SK-N-SH treated with all-trans-retinoic acid at 6 μM for 48 hours (cell line): ENCODE results near the gene KDM4C.

ENCODE experiments used
- CREB5 ChIP-seq: fragments of 250-450 bp; sonication (Bioruptor Pico); IDR thresholded peaks from 2 replicates; pipeline ENCODE4 v1.5.1; 2020; ENCODE audit warnings: low read depth, mild to moderate bottlenecking, moderate library complexity
- CSDC2 ChIP-seq: fragments of 250-450 bp; sonication (Bioruptor Pico); IDR thresholded peaks from 2 replicates; pipeline ENCODE4 v1.5.0; 2020; ENCODE audit warnings: mild to moderate bottlenecking, moderate library complexity
- ESRRG ChIP-seq: fragments of 250-450 bp; sonication (Bioruptor Pico); IDR thresholded peaks from 2 replicates; pipeline ENCODE4 v1.6.1; 2021; ENCODE audit warnings: mild to moderate bottlenecking
- ISL1 ChIP-seq: fragments of 250-450 bp; sonication (Bioruptor Pico); IDR thresholded peaks from 2 replicates; pipeline ENCODE4 v2.1.2; 2022; ENCODE audit warnings: mild to moderate bottlenecking, moderate library complexity
- OSR1 ChIP-seq: fragments of 250-450 bp; sonication (Bioruptor Pico); IDR thresholded peaks from 2 replicates; pipeline ENCODE4 v1.8.0; 2022; ENCODE audit warnings: moderate library complexity, mild to moderate bottlenecking, inconsistent platforms
- PATZ1 ChIP-seq: fragments of 250-450 bp; sonication (Bioruptor Pico); IDR thresholded peaks from 2 replicates; pipeline ENCODE4 v1.8.0; 2020; ENCODE audit warnings: mild to moderate bottlenecking, moderate library complexity, borderline replicate concordance
- PPARA ChIP-seq: fragments of 250-450 bp; sonication (Bioruptor Pico); IDR thresholded peaks from 2 replicates; pipeline ENCODE4 v1.5.0; 2020; ENCODE audit warnings: mild to moderate bottlenecking, borderline replicate concordance
- RARB ChIP-seq: fragments of 250-450 bp; sonication (Bioruptor Pico); IDR thresholded peaks from 2 replicates; pipeline ENCODE4 v1.8.0; 2021; ENCODE audit warnings: mild to moderate bottlenecking, moderate library complexity
- TCF4 ChIP-seq: fragments of 250-450 bp; sonication (Bioruptor Pico); IDR thresholded peaks from 2 replicates; pipeline ENCODE4 v1.8.0; 2021; ENCODE audit warnings: mild to moderate bottlenecking, moderate library complexity, borderline replicate concordance
- TOX ChIP-seq: fragments of 250-450 bp; sonication (Bioruptor Pico); IDR thresholded peaks from 2 replicates; pipeline ENCODE4 v1.8.0; 2021; ENCODE audit warnings: mild to moderate bottlenecking, moderate library complexity, borderline replicate concordance
- ZFP30 ChIP-seq: fragments of 450-650 bp; formaldehyde crosslinking; IDR thresholded peaks from 2 replicates; pipeline ENCODE4 v1.5.0; 2022; ENCODE audit warnings: mild to moderate bottlenecking, moderate library complexity
- ZNF70 ChIP-seq: fragments of 450-650 bp; formaldehyde crosslinking; IDR thresholded peaks from 2 replicates; pipeline ENCODE4 v1.5.0; 2020; ENCODE audit warnings: mild to moderate bottlenecking, moderate library complexity
- ZNF8 ChIP-seq: fragments of 450-650 bp; formaldehyde crosslinking; IDR thresholded peaks from 2 replicates; pipeline ENCODE4 v1.5.0; 2020; ENCODE audit warnings: mild to moderate bottlenecking, moderate library complexity

GRCh38 chr9:7071916-7072315 lies 314.1 kb downstream of the KDM4C start:
- TF ChIP-seq RARB (CRISPR knock-in tag) (no peak), CSDC2 (CRISPR knock-in tag) (no peak), TOX (no peak), ZNF8 (CRISPR knock-in tag) (no peak), PPARA (CRISPR knock-in tag) (no peak), ESRRG (CRISPR knock-in tag) (no peak), PATZ1 (no peak), ZFP30 (no peak), ZNF70 (no peak), ISL1 (CRISPR knock-in tag) (no peak), CREB5 (no peak), OSR1 (CRISPR knock-in tag) (no peak), TCF4 (no peak)
